ENCODE results near the gene NT5DC3.

Gene NT5DC3

GRCh38 chr12:103768467-103769123 lies 72.4 kb downstream of the NT5DC3 start:
- TF ChIP-seq CTCF (IDR thresholded peaks at IDR 0.05; ENCODE audit: insufficient read depth, low read depth, low read length, missing control alignments), result no peak
- no peak for DNase-seq (ENCODE audit: low read depth)
- H3K4me3 ChIP-seq (ENCODE audit: low read depth, low read length), result no peak overlapping the region

GRCh38 chr12:103766028-103766427 lies 75.0 kb downstream of the NT5DC3 start:
- no peak for DNase-seq (ENCODE audit: low read depth)
- no peak for TF ChIP-seq CTCF (IDR thresholded peaks at IDR 0.05; ENCODE audit: insufficient read depth, low read depth, low read length, missing control alignments)
- no peak overlapping the region for H3K4me3 ChIP-seq (ENCODE audit: low read depth, low read length)

GRCh38 chr12:103765322-103765721 lies 75.7 kb downstream of the NT5DC3 start:
- DNase-seq (ENCODE audit: low read depth), result no peak

GRCh38 chr12:103762473-103762872 lies 78.6 kb downstream of the NT5DC3 start:
- TF ChIP-seq CTCF (IDR thresholded peaks at IDR 0.05; ENCODE audit: insufficient read depth, low read depth, low read length, missing control alignments), result no peak
- H3K4me3 ChIP-seq (ENCODE audit: low read depth, low read length), result no peak overlapping the region
- no peak for DNase-seq (ENCODE audit: low read depth)

More at GRCh38 chr12:103765322-103765721, 75.7 kb downstream of the NT5DC3 start:
- TF ChIP-seq CTCF (IDR thresholded peaks at IDR 0.05; ENCODE audit: insufficient read depth, low read depth, low read length, missing control alignments), result no peak
- no peak overlapping the region for H3K4me3 ChIP-seq (ENCODE audit: low read depth, low read length)

- TF ChIP-seq CTCF (IDR thresholded peaks at IDR 0.05; ENCODE audit: insufficient read depth, low read depth, low read length, missing control alignments), result no peak
- no peak overlapping the region for H3K4me3 ChIP-seq (ENCODE audit: low read depth, low read length)
- DNase-seq (ENCODE audit: low read depth), result no peak
Observed at GRCh38 chr12:103758310-103759089, 82.5 kb downstream of the NT5DC3 start.

- H3K4me3 ChIP-seq (ENCODE audit: low read depth, low read length), result no peak overlapping the region
- DNase-seq (ENCODE audit: low read depth), result no peak
- no peak for TF ChIP-seq CTCF (IDR thresholded peaks at IDR 0.05; ENCODE audit: insufficient read depth, low read depth, low read length, missing control alignments)
Observed at GRCh38 chr12:103757248-103757647, 83.8 kb downstream of the NT5DC3 start.

Measured in GM12865 (cell line).